Jurkat, Clone E6-1 (cell line): ENCODE measurements around the gene ZNF319.

ENCODE experiments used
- DNase-seq: peaks from one replicate; pipeline ENCODE4 v3.0.0-alpha.2; 2011; ENCODE audit warnings: low read depth, low spot score
- H3K4me3 ChIP-seq: 2 replicates; pipeline ENCODE4 v1.5.1; 2011; ENCODE audit warnings: mild to moderate bottlenecking, low read length, control low read depth, moderate library complexity

Gene ZNF319

DNA sequence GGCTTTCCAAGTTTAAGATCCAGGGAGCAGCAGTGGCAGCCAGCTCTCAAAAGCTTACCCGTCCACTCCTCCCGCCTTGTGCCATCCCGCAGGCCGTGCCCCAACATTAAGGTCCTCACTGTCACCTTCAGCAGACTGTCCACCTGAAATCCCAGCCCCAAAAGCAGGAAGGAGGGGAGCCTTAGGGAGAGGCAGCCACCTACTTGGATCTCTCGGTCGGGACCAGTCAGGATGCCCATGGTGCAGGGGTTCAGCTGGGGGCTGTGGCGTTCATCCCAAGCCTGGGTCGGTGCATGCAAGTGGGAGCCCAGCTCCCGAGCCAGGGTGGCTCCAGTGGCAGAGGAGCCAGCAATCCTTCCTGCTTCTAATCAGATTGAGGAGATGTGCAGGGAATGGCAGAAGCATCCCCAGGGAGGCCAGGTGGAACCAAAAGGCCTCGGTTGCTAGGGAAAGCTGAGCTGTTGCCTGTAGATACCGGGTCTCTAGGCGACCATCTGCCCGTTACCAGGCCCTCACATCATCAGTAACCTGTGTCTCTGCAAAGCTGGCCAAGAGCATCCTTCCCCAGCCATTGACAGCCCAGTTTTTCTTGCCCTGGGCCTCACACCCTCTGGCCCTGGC lies 54.2 kb downstream of the ZNF319 start:
- no peak overlapping the region for H3K4me3 ChIP-seq
- DNase-seq = no peak

GRCh38 chr16:57945740-57946138 lies 54.7 kb downstream of the ZNF319 start:
- no peak for DNase-seq
- no peak overlapping the region for H3K4me3 ChIP-seq

- no peak overlapping the region for H3K4me3 ChIP-seq
- no peak for DNase-seq
Measured at GRCh38 chr16:57944970-57945739, 55.3 kb downstream of the ZNF319 start.
